Right lobe of liver (tissue), 6 donors: ENCODE measurements around the gene MYZAP. TPM values are rescaled to one million over a fixed set of nuclear protein-coding genes. Genes with fewer than 3 reads are reported as not detected.
A peak's percentile ranks its signal among the peaks of the same experiment; 100 is the strongest.

Experiments used
- ATAC-seq, 4 donors: fragments of 200-7000 bp; cut with Tn5 transposase; one replicate each; pipeline ENCODE4 v1.9.1; 2020; ENCODE audit warnings: mild to moderate bottlenecking in 4 of 4, moderate library complexity in 4 of 4
- DNase-seq, 3 donors: peaks; one replicate each; pipeline ENCODE4 v3.0.0-alpha.2; 2020
- H3K27ac ChIP-seq, 3 donors: fragments of 200-600 bp; one replicate each; pipeline ENCODE4 v1.8.0; 2022
- H3K27me3 ChIP-seq, 2 donors: fragments of 200-600 bp; one replicate each; pipeline ENCODE4 v1.8.0; 2022
- H3K36me3 ChIP-seq, 4 donors: fragments of 200-600 bp; sonication (generic) in 1 of 4; one replicate each; pipeline versions ENCODE4 v1.5.1 to v1.8.0; 2017 to 2022; ENCODE audit warnings: control low read depth in 1 of 4
- H3K4me1 ChIP-seq, 4 donors: fragments of 200-600 bp; sonication (generic) in 1 of 4; one replicate each; pipeline versions ENCODE4 v1.5.1 to v1.8.0; 2017 to 2022; ENCODE audit warnings: control low read depth in 1 of 4
- H3K4me3 ChIP-seq, 3 donors: fragments of 200-600 bp; one replicate each; pipeline ENCODE4 v1.8.0; 2022
- H3K9me3 ChIP-seq, 4 donors: fragments of 200-600 bp; sonication (generic) in 1 of 4; one replicate each; pipeline versions ENCODE4 v1.5.1 to v1.8.0; 2017 to 2022; ENCODE audit warnings: control low read depth in 1 of 4
- CTCF ChIP-seq, 4 donors: fragments of 200-600 bp in 3 of 4; fragments of 450-650 bp in 1 of 4; IDR thresholded peaks; one replicate each; pipeline versions ENCODE4 v1.5.1 to v1.8.0; 2016 to 2022; ENCODE audit warnings: antibody characterized with exemption in 4 of 4, mild to moderate bottlenecking in 2 of 4
- POLR2A ChIP-seq: fragments of 450-650 bp; IDR thresholded peaks from one replicate; pipeline ENCODE4 v1.6.1; 2017; ENCODE audit warnings: antibody characterized with exemption, mild to moderate bottlenecking
- WGBS: methylation state at CpG from one replicate; pipeline ENCODE4 v1.1.6; 2018; ENCODE audit warnings: low coverage, low lambda C conversion rate; ENCODE audit not compliant: insufficient coverage; ENCODE audit errors: missing lambda C conversion rate; 5-methylcytosine and 5-hydroxymethylcytosine counted together
- intact Hi-C, 2 donors: fragments of 100-400 bp; cut with DNase I; formaldehyde crosslinking; loops; one replicate each; pipeline versions ENCODE4 v1.11.2 to v1.14.1; 2022
- long read RNA-seq: library from polyadenylated mRNA; unstranded; transcript quantifications from one replicate; pipeline ENCODE4 v2.0.0, GENCODE V29; 2019
- total RNA-seq, 6 experiments: library from RNA; depleted of rRNA in 2 of 6; stranded (reverse); fragments of >200 nt in 2 of 6; fragmentation: NEBNext Ultra II Directional in 3 of 6; extraction: Animal tissue kit (Norgen Biotek cat#: 25700) in 3 of 6; gene quantifications; one replicate each; pipeline versions ENCODE4 v1.1.0 to v1.2.4, GENCODE V29; 2016 to 2023
- donor health status: DM: no; HTN: yes; CAD: no.
- donor health status: DM: no; HTN: no; CAD: no.
- donor health status: DM: no; HTN: no; CAD: no.
- donor health status: DM: no; HTN: yes; CAD: no.
- donor health status: DM: no; HTN: yes; CAD: no.

MYZAP gene
- total RNA-seq = under 1 TPM in 4 of 6 experiments, not detected in 2; 0.24 to 0.65 (median 0.61) TPM
- long read RNA-seq = 0 reads

- intact Hi-C loops = no loop called here
- Histone ChIP-seq H3K27me3 (no peaks in the 10 kb centered on the region), H3K9me3 (no peaks in the 10 kb centered on the region), H3K27ac (no peak within 1 kb of the TSS), H3K36me3 (no peaks in the 10 kb centered on the region), H3K4me1 (no peaks in the 10 kb centered on the region), H3K4me3 (peak within 1 kb of the TSS; percentile 44 to 54 (median 48))
- DNase-seq (peak; percentile 52 to 66 (median 62)), ATAC-seq (peak; percentile 85 to 91 (median 87))
- no peak for TF ChIP-seq POLR2A
- TF ChIP-seq CTCF (IDR thresholded peaks at IDR 0.05) = no peak
- WGBS = 8% methylated on average over 2 of the region's 58 CpGs
These were observed at the start of gene MYZAP for GRCh38 chr15:57591822-57592367. Gene MYZAP, plus strand, starts transcription at chr15:57591904. Its CDS starts 131 bp downstream, at chr15:57592035.

- Histone ChIP-seq H3K27ac (no peak overlapping the region), H3K9me3 (no peaks in the 10 kb centered on the region), H3K27me3 (no peaks in the 10 kb centered on the region), H3K4me1 (no peaks in the 10 kb centered on the region), H3K36me3 (peaks cover 0 to 57% (median 15%) of the 10 kb centered on the region in 4 donors), H3K4me3 (no peak overlapping the region)
- intact Hi-C loops = no loop called here
- peak in 1 of 4 donors; percentile 2 for TF ChIP-seq CTCF (IDR thresholded peaks at IDR 0.05)
- TF ChIP-seq POLR2A = no peak
- DNase-seq (no peak), ATAC-seq (no peak)
- WGBS = 20% methylated on average over 1 of the region's 4 CpGs
These were observed 49.2 kb upstream of the MYZAP start for GRCh38 chr15:57542505-57542817.

- Histone ChIP-seq H3K4me1 (peaks cover 0 to 11% (median 0%) of the 10 kb centered on the region in 4 donors), H3K27me3 (no peaks in the 10 kb centered on the region), H3K36me3 (peaks cover 0 to 50% (median 17%) of the 10 kb centered on the region in 4 donors), H3K4me3 (no peak overlapping the region), H3K9me3 (no peaks in the 10 kb centered on the region), H3K27ac (no peak overlapping the region)
- 78% methylated on average over 5 of the region's 11 CpGs for WGBS
- no peak for TF ChIP-seq POLR2A
- TF ChIP-seq CTCF (IDR thresholded peaks at IDR 0.05) = no peak
- ATAC-seq (no peak), DNase-seq (no peak)
- intact Hi-C loops = no loop called here
These were observed 46.7 kb upstream of the MYZAP start for GRCh38 chr15:57544848-57545480.

- TF ChIP-seq CTCF (IDR thresholded peaks at IDR 0.05) = no peak
- TF ChIP-seq POLR2A = no peak
- Histone ChIP-seq H3K27me3 (no peaks in the 10 kb centered on the region), H3K4me3 (no peak overlapping the region), H3K9me3 (no peaks in the 10 kb centered on the region), H3K27ac (no peak overlapping the region), H3K4me1 (peaks cover 0 to 11% (median 0%) of the 10 kb centered on the region in 4 donors), H3K36me3 (peaks cover 0 to 58% (median 17%) of the 10 kb centered on the region in 4 donors)
- intact Hi-C loops = no loop called here
- ATAC-seq (no peak), DNase-seq (no peak)
- WGBS = 93% methylated on average over 7 of the region's 8 CpGs
These were observed 45.7 kb upstream of the MYZAP start for GRCh38 chr15:57545995-57546394.
